SK-N-SH (cell line): ENCODE measurements around the gene ARHGEF12. TPM values are rescaled to one million over a fixed set of nuclear protein-coding genes. Genes with fewer than 3 reads are reported as not detected.

Source experiments
- CTCF ChIA-PET: fragments of 300-600, 350-600 bp; formaldehyde crosslinking; extraction: SDS; loops from one replicate; lab custom pipeline; 2021; lab: Yijun Ruan, JAX
- POLR2A ChIA-PET: fragments of 350-600 bp; sonication (Branson Sonifier 250); formaldehyde crosslinking; extraction: SDS; loops from one replicate; lab custom pipeline; 2020; ENCODE audit warnings: antibody characterized with exemption, inconsistent platforms; lab: Yijun Ruan, JAX
- DNase-seq: peaks from one replicate; pipeline ENCODE4 v3.0.0; 2012
- H2AFZ ChIP-seq: fragments of 200-600 bp; sonication (generic); 2 replicates; pipeline ENCODE4 v1.8.1; 2016; ENCODE audit warnings: antibody characterized with exemption, mild to moderate bottlenecking, low read depth
- H3F3A ChIP-seq: fragments of 200-600 bp; sonication (generic); replicated peaks from 2 replicates; pipeline ENCODE3; 2016; ENCODE audit warnings: antibody characterized with exemption, mild to moderate bottlenecking; ENCODE audit not compliant: insufficient read depth
- H3K27ac ChIP-seq, 2 experiments: fragments of 200-500 bp in 1 of 2; fragments of 200-600 bp in 1 of 2; sonication (Bioruptor generic) in 1 of 2; sonication (generic), shearing (Covaris generic) in 1 of 2; 2 replicates each; pipeline versions ENCODE4 v1.5.1 to v1.6.1; 2014 to 2016; ENCODE audit warnings: low read depth in 2 of 2, inconsistent platforms in 1 of 2, low read length in 1 of 2, mild to moderate bottlenecking in 1 of 2, mixed read lengths in 1 of 2
- H3K27me3 ChIP-seq: fragments of 200-600 bp; sonication (generic), shearing (Covaris generic); 2 replicates; pipeline ENCODE4 v1.6.1; 2016; ENCODE audit warnings: mixed run types; ENCODE audit not compliant: insufficient read depth
- H3K36me3 ChIP-seq, 2 experiments: fragments of 200-500 bp in 1 of 2; fragments of 200-600 bp in 1 of 2; sonication (Bioruptor generic) in 1 of 2; sonication (generic) in 1 of 2; replicated peaks in 1 of 2; 2 replicates each; pipeline versions ENCODE3 to v1.5.1; 2014 to 2016; ENCODE audit warnings: low read length in 1 of 2, mild to moderate bottlenecking in 1 of 2; ENCODE audit not compliant: insufficient read depth in 2 of 2, control insufficient read depth in 1 of 2
- H3K4me1 ChIP-seq, 2 experiments: fragments of 200-500 bp in 1 of 2; fragments of 200-600 bp in 1 of 2; sonication (Bioruptor generic) in 1 of 2; sonication (generic), shearing (Covaris generic) in 1 of 2; 2 replicates each; pipeline versions ENCODE4 v1.5.1 to v1.6.1; 2014 to 2016; ENCODE audit warnings: low read depth in 1 of 2, low read length in 1 of 2, mixed run types in 1 of 2; ENCODE audit not compliant: insufficient read depth in 2 of 2, control insufficient read depth in 1 of 2
- H3K4me2 ChIP-seq: fragments of 200-600 bp; sonication (generic), shearing (Covaris generic); 2 replicates; pipeline ENCODE4 v1.6.1; 2017; ENCODE audit warnings: mixed run types
- H3K4me3 ChIP-seq, 2 experiments: fragments of 200-500 bp in 1 of 2; fragments of 200-600 bp in 1 of 2; sonication (Bioruptor generic) in 1 of 2; sonication (generic), shearing (Covaris generic) in 1 of 2; 2 replicates each; pipeline versions ENCODE4 v1.5.1 to v1.8.1; 2014 to 2016; ENCODE audit warnings: low read depth in 2 of 2, inconsistent platforms in 1 of 2, low read length in 1 of 2, mild to moderate bottlenecking in 1 of 2, mixed read lengths in 1 of 2, moderate library complexity in 1 of 2
- H3K79me2 ChIP-seq: fragments of 200-600 bp; sonication (generic); 2 replicates; pipeline ENCODE4 v1.8.1; 2017; ENCODE audit warnings: mild to moderate bottlenecking; ENCODE audit not compliant: insufficient read depth
- H3K9ac ChIP-seq: fragments of 200-600 bp; sonication (generic); 2 replicates; pipeline ENCODE4 v1.6.1; 2017; ENCODE audit warnings: mixed run types
- H3K9me2 ChIP-seq: fragments of 200-600 bp; sonication (generic); 2 replicates; pipeline ENCODE4 v1.6.1; 2017; ENCODE audit warnings: mixed run types
- H3K9me3 ChIP-seq: fragments of 200-600 bp; sonication (generic); 2 replicates; pipeline ENCODE4 v1.6.1; 2017; ENCODE audit warnings: mixed run types, mild to moderate bottlenecking, moderate library complexity
- H4K20me1 ChIP-seq: fragments of 200-600 bp; sonication (generic); 2 replicates; pipeline ENCODE4 v1.6.1; 2017; ENCODE audit warnings: mild to moderate bottlenecking, mixed run types; ENCODE audit not compliant: insufficient read depth
- CTCF ChIP-seq: fragments of 200-600 bp; sonication (generic); IDR thresholded peaks from 2 replicates; pipeline ENCODE4 v1.6.1; 2017; ENCODE audit warnings: antibody characterized with exemption, mild to moderate bottlenecking, moderate library complexity
- RAD21 ChIP-seq: IDR thresholded peaks from 2 replicates; pipeline ENCODE4 v1.6.1; 2012; ENCODE audit warnings: mild to moderate bottlenecking, low read length
- REST ChIP-seq: IDR thresholded peaks from 2 replicates; pipeline ENCODE4 v1.6.1; 2012; ENCODE audit warnings: mild to moderate bottlenecking, low read depth, low read length, moderate library complexity
- USF1 ChIP-seq: IDR thresholded peaks from 2 replicates; pipeline ENCODE4 v1.4.0; 2012; ENCODE audit warnings: low read depth, borderline replicate concordance
- ZBTB33 ChIP-seq: IDR thresholded peaks from 2 replicates; pipeline ENCODE4 v1.4.0; 2012; ENCODE audit warnings: low read depth, borderline replicate concordance
- WGBS: methylation state at CpG from one replicate; pipeline ENCODE4 v1.1.6; 2017; ENCODE audit warnings: low lambda C conversion rate; 5-methylcytosine and 5-hydroxymethylcytosine counted together
- polyA plus RNA-seq, 3 experiments: library from polyadenylated mRNA; depleted of rRNA; stranded (reverse); fragments of >200 nt; gene quantifications; 2 replicates each; pipeline ENCODE4 v1.2.3, GENCODE V29; 2012

The ARHGEF12 gene
- polyA plus RNA-seq, 1 of the 3 experiments (the other 2 are of a cell fraction) = 12.3 TPM

- Histone ChIP-seq H3K9me3 (no peaks in the 10 kb centered on the region), H3K79me2 (peaks cover 97% of the 10 kb centered on the region), H3F3A (no peaks in the 10 kb centered on the region), H3K9ac (no peak overlapping the region), H3K27me3 (no peaks in the 10 kb centered on the region), H3K9me2 (no peaks in the 10 kb centered on the region), H3K36me3 (peaks cover 2 to 8% of the 10 kb centered on the region in 2 experiments), H2AFZ (no peak overlapping the region), H3K4me2 (no peak overlapping the region), H3K4me3 (no peak overlapping the region), H3K27ac (no peak overlapping the region), H4K20me1 (peaks cover 56% of the 10 kb centered on the region), H3K4me1 (peaks cover 3 to 10% of the 10 kb centered on the region in 2 experiments; a peak in 3 of 4 replicates)
- ChIA-PET POLR2A (no interaction called here), CTCF (interaction anchor here (0.7 to 1.7 kb wide), 2 partner anchors 41 to 618 kb away, joined by 3 to 5 read pairs; no protein-coding TSS in a partner anchor)
- no peak for DNase-seq
- TF ChIP-seq REST = no peak
- WGBS = 87% methylated on average over 6 of the region's 6 CpGs
Observed at GRCh38 chr11:120376547-120377182, 40.5 kb downstream of the ARHGEF12 start.

GRCh38 chr11:120378474-120378873 lies 42.3 kb downstream of the ARHGEF12 start:
- H3K9me2 ChIP-seq = no peaks in the 10 kb centered on the region
- no peak overlapping the region for H3K4me3 ChIP-seq
- H3K36me3 ChIP-seq = peaks cover 2 to 8% of the 10 kb centered on the region in 2 experiments
- peaks cover 0 to 8% of the 10 kb centered on the region in 2 experiments; a peak in 3 of 4 replicates for H3K4me1 ChIP-seq
- no peak overlapping the region for H3K9ac ChIP-seq
- no peak for DNase-seq
- POLR2A ChIA-PET = no interaction called here
- H3K4me2 ChIP-seq = no peak overlapping the region
- 95% methylated on average over 3 of the region's 3 CpGs for WGBS
- H3K27me3 ChIP-seq = no peaks in the 10 kb centered on the region
- H3F3A ChIP-seq = no peaks in the 10 kb centered on the region
- no peak overlapping the region for H2AFZ ChIP-seq
- H3K27ac ChIP-seq = no peak overlapping the region
- TF ChIP-seq CTCF = no peak
- TF ChIP-seq, all 33 proteins: peak for 0
- no peaks in the 10 kb centered on the region for H3K9me3 ChIP-seq
- peaks cover 97% of the 10 kb centered on the region for H3K79me2 ChIP-seq
- CTCF ChIA-PET = interaction anchor here (0.6 kb wide), 1 partner anchor 42 kb away, joined by 3 read pairs; the partner anchor contains the start of gene ARHGEF12
- peaks cover 55% of the 10 kb centered on the region for H4K20me1 ChIP-seq

- H3K9me3 ChIP-seq = no peaks in the 10 kb centered on the region
- H3K27me3 ChIP-seq = no peaks in the 10 kb centered on the region
- no peak overlapping the region for H2AFZ ChIP-seq
- peaks cover 99% of the 10 kb centered on the region for H3K79me2 ChIP-seq
- 89% methylated on average over 7 of the region's 7 CpGs for WGBS
- H3K9me2 ChIP-seq = no peaks in the 10 kb centered on the region
- peaks cover 8% of the 10 kb centered on the region for H3F3A ChIP-seq
- DNase-seq = no peak
- H3K27ac ChIP-seq = no peak overlapping the region
- CTCF ChIA-PET = interaction anchor here (1.0 to 1.2 kb wide), 2 partner anchors 12 to 146 kb away, joined by 3 read pairs; no protein-coding TSS in a partner anchor
- H3K4me3 ChIP-seq = no peak overlapping the region
- H4K20me1 ChIP-seq = peaks cover 76% of the 10 kb centered on the region
- H3K9ac ChIP-seq = no peak overlapping the region
- no peak for TF ChIP-seq USF1
- no peak for TF ChIP-seq ZBTB33
- TF ChIP-seq RAD21 = no peak
- POLR2A ChIA-PET = no interaction called here
- no peak overlapping the region for H3K4me2 ChIP-seq
- peaks cover 18 to 22% of the 10 kb centered on the region in 2 experiments for H3K4me1 ChIP-seq
- H3K36me3 ChIP-seq = peaks cover 2 to 8% of the 10 kb centered on the region in 2 experiments
Observed at GRCh38 chr11:120381401-120381800, 45.2 kb downstream of the ARHGEF12 start.
